Activated CD4-positive, alpha-beta T cell treated with anti-CD3 and anti-CD28 coated beads, Interleukin-2, amount 50 U/mL, for 1 hour (primary cell): ENCODE data around the gene MT1G.
A peak's percentile ranks its signal among the peaks of the same experiment; 100 is the strongest.

Source experiments
- DNase-seq: peaks from one replicate; pipeline ENCODE4 v3.0.0-alpha.2; 2020

The MT1G gene

DNA sequence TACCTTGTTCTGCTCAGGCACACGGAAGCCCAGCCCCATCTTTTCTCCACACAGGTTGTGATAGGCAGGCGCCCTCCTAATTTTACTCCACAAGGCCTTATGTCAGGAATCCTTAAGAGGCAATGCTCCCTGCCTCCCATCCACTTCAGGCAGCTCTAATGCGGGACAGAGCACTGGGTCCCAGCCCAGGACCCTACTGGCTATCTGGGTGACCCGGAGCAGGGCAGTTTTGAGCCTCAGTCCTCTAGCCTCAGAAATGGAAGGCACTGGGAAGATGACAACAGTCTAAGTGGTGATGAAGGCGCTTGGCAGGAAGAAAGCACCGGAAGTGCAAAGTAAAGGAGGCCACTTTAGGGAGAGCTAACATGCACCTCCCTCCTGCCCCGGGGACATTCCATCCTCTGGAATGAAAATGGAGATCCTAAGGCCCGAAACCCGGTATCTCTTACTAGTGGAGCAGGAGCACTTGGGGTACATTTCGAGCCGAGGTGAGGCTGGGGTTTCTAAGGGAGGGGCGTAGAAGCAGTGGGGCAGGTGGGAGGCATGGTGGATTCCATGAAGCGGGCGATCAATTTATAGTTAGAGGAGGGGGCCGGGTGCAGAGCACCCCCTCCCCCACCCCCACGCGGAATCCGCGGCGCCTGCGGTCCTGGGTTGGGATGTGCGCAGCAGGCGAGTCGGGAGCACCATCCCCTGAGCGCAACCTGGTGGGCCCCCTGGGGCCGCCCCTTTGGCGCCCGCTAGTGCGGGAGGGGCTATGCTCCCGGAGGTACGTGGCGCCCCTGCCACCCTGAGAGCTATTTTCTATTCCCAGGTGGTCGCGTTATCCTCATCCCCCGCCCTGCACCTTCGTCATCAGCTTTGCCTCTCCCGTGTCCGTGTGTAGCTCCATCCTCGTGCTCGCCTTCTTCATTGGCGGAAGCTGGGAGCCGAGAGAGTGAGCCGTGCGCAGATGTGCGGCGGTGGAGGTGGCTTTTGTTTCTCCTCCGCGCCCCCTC is 5.2 kb downstream of the MT1G start:
- no peak for DNase-seq

DNA sequence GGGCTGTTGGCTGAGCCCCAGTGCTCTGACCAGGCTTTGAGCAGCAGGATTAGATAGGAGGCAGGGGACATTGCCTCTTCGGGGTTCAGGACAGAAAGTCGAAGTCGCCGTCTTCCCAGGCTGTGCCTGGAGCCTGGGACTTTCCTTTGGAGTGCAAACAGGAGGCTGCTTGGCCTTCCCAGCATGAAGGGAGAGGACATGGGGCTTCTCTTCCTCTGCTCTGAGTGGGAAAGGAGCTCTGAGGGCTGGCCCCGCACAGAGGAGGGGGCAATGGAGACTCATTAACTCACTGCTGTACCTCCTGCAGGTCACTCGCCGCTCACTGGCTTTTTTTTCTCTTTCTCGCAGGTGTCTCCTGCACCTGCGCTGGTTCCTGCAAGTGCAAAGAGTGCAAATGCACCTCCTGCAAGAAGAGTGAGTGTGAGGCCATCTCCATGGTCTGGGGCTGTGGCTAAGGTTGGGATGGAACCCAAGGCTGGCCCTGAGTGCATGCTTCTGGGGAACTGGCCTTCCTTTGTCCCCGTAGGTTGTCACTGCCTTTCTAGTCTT is 9.5 kb downstream of the MT1G start:
- no peak for DNase-seq

DNA sequence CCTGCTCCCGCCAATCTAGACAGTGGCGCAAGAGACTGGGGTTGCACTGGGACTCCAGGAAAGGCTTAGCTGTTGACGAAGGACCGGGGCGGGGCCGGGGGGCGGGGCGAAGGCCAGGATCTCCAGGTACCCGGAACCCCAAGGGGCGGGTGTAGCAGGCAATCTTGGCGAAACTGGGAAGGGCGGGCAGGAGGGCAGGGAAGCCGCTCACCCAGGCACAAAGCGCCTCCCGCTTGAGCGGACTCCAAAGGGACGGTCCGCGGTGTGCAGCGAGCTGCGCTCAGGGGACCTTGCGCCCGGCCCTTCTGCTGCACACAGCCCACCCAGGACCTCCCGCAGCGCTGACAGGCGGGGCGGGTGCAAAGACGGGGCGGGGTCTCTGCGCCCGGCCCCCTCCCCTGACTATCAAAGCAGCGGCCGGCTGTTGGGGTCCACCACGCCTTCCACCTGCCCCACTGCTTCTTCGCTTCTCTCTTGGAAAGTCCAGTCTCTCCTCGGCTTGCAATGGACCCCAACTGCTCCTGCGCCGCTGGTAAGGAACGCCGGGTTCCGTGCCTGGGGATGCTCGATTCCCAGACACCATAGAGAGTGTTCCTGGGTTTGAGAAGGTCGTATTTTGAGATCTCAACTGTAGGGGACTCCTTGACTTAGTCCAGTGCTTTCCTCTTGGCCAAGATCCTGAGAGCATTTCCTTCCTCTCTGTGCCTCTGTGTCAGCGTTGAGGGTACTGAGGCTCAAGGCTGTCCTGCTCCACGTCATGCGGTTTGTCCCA is 10.1 kb downstream of the MT1G start, which contains the start of gene MT1F:
MT1F (plus strand) TSS at position 405 of the 772 bp plus-strand sequence; CDS start at position 505, 100 bp downstream.
- DNase-seq: peak; percentile 60

DNA sequence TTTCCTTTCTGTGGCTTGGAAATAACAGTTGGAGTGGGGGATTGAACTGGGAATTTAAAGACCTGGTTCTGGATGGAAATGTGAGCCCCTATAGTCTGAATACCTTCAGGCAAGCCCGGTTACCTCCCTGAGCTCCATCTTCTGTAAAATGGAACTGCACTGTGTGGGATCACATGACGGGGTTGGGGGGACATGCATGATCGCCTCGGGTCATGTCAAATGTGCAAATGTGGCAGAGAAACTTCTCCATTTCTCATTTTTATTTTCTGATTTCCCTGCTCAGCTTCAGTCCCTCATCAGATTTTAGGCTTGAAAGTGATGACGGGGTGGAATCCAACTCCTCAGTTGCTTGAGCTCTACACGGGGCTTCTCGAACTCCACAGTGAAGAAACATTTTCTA is 14.6 kb downstream of the MT1G start:
- no peak for DNase-seq

DNA sequence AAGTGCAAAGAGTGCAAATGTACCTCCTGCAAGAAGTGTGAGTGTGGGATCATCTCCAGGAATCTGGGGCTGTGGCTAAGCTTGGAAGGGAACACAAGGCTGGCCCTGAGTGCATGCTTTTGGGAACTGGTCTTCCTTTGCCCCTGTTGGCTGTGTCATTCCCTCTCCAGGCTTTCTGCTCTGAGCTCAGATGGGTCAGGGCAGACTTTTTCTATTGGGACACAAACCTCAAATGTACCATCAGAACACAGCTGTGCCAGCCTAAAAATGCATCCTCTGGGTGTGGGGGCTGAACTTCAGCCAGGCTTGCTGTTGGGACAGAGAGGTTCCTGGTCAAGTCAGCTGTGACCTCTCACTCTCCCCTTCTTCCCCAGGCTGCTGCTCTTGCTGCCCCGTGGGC is 15.3 kb downstream of the MT1G start:
- no peak for DNase-seq

DNA sequence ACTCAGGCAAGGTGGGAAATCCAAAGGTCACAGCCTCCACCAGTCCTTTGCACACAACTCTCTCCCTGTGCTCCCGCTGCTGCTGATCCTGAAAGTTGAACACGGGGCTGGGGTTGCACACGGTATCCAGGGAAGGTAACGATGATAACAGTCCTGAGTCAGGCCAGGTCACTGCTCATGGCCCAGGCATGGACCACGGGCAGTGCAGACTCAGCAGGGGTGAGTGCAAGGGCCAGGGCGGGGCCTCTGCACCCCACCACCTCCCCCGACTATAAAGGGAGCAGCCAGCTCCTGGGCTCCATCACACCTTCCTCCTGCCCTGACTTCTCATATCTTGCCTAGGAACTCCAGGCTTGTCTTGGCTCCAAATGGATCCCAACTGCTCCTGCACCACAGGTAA is 16.3 kb downstream of the MT1G start, which contains the start of gene MT1B:
MT1B (plus strand) TSS at position 301 of the 400 bp plus-strand sequence; CDS start at position 369, 68 bp downstream.
- DNase-seq: no peak

DNA sequence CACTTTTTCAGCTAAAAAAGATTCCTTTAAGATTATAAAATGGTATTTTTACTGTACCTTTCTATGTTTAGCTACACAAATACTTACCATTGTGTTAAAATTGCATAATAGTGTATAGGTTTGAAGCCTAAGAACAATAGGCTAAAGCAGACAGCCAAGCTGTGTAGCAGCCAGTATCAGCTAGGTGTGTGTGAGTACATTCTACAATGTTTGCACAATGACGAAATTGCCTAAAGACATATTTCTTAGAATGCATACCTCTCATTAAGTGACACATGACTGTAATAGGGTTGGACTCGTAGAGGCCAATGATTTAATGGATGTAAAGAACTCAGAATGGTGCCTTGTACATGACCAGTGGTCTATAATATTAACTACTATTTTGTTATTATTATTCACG is 18.0 kb downstream of the MT1G start:
- no peak for DNase-seq

DNA sequence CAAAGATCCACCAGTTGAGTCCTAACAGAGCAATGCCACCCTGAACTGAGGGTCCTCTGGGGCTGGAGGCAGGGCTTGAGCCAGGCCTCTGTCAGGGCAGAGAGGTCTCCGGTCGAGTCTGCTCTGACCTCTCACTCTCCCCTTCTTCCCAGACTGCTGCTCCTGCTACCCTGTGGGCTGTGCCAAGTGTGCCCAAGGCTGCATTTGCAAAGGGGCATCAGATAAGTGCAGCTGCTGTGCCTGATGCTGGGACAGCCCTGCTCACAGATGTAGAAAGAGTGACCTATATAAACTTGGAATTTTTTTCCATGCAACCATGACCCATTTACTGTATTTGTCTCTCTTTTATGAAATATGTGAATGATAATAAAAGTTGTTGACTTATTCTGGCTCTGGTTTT is 18.6 kb downstream of the MT1G start:
- no peak for DNase-seq

DNA sequence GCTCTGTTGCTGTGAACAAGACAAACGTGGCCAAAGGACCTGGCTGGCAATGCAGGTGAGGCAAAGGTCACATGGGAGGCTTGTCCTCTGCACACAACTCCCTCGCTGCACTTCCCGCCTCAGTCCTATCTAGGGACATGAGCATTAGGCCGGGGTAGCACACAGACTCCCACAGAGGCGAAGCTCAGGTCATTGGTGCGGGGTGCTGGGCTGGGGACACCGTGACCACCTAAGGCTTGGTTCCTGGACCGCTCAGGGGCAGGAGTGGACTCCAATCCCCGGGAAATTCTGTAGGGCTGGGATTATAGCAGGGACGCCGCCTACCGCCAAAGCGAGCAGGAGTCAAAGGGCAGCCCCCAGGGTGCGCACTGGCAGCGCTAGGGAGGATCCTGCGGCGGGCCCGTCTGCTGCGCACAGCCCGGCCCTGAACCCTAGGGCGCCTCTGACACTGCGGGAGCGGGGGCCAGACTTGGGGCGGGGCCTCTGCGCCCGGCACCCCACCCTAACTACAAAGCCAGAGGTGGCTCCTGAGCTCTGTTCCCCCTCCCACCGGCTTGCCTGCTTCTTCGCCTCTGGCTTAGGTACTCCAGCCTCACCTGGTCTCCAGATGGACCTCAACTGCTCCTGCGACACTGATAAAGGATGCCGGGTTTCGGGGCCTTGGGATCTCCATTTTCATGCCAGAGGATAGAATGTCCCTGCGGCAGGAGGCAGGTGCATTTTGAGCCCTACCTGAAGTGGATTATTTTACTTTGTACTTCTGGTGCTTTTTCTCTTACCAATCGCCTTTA is 20.0 kb downstream of the MT1G start:
- DNase-seq: no peak

DNA sequence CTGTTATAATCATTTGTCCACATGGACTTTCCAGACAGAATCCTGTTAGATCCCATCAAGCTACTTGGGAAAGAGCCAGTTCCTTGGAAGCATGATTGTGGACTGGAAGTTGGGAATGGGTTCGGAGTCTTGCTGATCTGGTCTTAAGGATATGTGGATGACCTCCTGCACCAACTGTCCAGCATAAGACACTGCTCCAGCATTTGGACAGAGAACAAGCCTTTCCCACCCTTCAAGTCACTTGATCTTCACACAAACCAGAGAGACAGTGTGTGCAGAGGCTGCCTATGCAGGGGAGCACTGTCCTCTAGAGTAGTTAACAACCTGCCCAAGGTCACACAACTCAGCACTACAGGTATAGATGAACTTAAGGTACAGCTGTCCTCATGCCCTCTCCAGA is 22.0 kb downstream of the MT1G start:
- DNase-seq: no peak

DNA sequence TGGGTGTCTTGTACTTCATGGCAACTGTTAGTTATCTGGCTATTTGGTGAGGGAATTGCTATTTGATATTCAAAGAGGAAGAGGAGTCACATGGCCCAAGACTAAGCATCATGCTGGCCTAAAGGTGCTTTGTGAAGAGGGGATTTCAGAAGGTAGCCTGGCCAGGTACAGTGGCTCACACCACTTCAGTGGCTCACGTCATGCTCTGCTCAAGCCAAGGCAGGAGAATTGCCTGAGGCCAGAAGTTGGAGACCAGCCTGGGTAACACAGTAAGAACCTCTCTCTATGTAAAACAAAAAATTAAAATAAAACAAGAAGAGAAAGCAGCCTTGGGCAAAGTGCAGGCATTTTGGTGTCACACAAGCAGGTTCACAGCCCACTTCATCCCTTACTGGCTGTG is 22.6 kb downstream of the MT1G start:
- no peak for DNase-seq

DNA sequence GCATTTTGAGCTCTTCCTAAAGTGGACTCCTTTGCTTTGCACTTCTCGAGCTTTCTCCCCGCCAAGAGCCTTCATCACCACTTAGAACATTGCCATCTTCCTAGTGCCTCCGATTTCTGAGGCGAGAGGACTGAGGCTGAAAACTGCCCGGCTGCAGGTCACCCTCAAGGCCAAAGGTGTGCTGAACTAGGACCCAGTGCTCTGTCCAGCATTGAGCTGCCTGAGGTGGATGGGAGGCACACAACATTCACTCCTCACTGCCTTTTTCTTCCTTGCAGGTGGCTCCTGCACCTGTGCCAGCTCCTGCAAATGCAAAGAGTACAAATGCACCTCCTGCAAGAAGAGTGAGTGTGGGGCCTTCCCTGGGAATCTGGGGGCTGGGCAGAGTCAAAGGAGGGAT is 24.0 kb downstream of the MT1G start:
- no peak for DNase-seq

DNA sequence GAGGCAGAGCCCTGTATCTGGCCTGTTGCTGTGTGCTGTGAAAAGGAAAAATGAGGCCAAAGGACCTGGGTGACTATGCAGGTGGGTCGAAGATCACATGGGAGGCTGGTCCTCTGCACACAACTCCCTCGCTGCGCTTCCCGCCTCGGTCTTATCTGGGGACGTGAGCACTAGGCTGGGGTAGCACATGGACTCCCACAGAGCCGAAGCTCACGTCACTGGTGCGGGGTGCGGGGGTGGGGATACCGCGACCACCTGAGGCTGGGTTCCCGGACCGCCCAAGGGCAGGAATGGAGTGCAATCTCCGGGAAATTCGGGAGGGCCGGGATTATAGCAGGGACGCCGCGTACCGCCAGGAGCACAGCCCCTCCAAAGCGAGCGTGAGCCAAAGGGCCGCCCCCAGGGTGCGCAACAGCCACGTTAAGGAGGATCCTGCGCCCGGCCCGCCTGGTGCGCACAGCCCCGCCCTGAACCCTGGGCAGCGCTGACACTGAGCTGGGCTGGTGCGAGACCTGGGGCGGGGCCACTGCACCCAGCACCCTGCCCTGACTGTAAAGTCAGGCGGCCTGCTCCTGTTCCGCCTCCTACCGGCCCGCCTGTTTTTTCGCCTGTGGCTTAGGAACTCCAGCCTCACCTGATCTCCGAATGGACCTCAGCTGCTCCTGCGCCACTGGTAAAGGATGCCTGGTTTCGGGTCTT is 24.6 kb downstream of the MT1G start:
- peak; percentile 64 for DNase-seq

DNA sequence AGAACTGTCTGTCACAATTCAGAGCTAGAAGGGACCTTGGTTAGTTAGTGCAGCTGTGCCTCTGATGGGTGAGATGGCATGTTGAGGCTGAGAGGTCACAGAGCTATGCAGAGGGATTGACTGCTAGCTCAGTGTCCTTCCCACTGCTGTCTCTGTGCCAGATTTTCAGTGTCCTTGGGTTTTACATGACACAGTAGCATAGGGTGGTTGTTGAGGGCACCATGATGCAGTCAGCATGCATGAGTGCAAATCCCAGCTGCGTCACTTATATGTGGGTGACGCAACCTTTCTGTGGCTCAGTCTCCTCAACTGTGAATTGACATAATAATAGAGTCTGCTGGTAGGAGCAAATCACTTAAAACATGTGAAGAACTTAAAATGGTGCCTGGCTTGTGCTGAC is 26.7 kb downstream of the MT1G start:
- DNase-seq: no peak

DNA sequence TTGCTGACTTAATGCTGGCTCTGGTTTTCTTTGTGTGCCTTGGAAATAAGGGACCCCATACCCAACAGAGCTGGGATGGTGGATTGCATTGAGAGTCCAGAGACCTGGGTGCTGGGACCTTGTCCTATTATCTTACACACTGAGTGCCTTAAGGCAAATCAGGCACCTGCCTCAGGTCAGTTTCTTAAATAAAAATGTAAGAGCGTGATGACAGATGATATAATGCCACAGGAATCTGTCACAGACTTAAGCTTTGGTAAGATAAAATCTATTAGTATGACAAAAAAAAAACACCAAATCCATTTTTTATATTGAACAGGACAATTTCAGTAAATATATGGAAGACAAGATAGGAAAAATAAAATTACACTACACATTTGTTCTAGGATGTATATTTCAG is 27.8 kb downstream of the MT1G start:
- DNase-seq: no peak

DNA sequence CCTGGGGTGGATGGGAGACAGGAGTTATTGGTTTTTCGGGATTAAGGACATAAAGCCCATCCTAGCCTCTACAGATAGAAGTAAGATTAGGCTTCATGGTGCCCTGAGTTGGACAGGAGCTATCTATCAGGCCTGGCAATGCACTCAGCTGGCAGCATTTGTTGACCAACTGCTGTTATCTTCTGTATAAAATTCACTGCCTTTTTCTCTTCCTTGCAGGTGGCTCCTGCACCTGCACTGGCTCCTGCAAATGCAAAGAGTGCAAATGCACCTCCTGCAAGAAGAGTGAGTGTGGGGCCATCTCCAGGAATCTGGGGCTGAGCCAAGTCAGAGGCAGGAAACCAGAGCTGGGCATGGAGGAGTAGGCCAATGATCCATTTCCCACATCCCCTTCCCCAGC is 28.8 kb downstream of the MT1G start:
- DNase-seq: no peak

DNA sequence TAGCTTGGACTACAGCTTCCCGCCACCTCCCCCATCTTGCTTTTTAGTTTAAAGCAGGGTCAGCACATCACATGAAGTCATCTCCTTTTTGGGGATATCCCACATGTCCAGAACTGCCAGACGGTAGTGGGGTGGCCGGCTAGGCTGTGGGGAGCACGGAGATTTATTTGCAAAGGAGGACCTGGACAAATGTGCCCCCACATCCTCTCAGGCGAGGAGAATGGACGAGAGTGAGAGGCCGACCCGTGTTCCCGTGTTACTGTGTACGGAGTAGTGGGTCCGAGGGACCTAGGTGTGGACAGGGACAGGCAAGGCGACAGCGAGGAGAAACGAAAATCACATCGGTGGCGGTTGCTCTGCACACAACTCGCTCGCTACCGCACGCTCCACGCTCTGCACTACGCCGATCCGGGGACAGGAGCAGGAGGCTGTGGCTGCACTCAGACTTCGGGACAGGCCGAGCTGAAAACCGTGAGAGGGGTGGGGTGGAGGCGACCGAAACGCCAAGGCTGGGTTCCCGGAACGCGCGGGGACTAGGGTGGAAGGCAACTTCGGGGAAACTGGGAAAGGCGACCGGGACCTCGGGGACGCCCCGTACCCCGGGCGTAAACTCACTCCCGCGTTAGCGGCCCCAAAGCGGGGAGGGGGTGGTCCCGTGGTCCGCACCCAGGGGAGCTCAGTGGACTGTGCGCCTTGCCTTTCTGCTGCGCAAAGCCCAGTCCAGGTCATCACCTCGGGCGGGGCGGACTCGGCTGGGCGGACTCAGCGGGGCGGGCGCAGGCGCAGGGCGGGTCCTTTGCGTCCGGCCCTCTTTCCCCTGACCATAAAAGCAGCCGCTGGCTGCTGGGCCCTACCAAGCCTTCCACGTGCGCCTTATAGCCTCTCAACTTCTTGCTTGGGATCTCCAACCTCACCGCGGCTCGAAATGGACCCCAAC is 29.8 kb downstream of the MT1G start, which contains the start of gene MT1A:
MT1A (plus strand) TSS at position 853 of the 937 bp plus-strand sequence; CDS start at position 926, 73 bp downstream.
- DNase-seq: no peak

DNA sequence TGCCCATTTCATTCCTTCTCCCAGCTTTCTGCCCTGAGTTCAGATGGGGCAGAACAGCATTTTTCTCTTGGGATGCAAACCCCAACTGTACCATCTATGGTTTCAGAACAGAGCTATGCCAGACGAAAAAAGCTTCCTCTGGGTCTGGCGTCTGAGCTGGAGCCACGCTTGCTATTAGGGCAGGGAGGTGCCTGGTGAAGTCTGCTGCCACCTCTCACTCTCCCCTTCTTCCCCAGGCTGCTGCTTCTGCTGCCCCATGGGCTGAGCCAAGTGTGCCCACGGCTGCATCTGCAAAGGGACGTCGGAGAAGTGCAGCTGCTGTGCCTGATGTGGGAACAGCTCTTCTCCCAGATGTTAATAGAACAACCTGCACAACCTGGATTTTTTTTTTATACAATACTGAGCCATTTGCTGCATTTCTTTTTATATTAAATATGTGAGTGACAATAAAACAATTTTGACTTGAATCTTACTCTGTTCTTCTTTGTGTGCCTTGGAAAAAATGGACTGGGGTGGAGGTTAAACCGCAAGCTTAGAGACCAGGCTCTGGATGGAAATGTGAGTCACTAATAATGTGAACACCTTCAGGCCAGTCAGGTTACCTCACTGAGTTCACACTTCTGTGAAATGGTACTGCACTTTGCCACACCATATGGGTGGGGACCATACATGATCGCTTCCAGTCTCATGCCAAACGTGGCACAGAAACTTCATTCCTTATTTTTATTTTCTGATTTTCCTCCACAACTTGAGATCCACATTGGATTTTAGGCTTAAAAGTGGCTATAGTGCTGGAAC is 31.1 kb downstream of the MT1G start:
- DNase-seq: no peak

DNA sequence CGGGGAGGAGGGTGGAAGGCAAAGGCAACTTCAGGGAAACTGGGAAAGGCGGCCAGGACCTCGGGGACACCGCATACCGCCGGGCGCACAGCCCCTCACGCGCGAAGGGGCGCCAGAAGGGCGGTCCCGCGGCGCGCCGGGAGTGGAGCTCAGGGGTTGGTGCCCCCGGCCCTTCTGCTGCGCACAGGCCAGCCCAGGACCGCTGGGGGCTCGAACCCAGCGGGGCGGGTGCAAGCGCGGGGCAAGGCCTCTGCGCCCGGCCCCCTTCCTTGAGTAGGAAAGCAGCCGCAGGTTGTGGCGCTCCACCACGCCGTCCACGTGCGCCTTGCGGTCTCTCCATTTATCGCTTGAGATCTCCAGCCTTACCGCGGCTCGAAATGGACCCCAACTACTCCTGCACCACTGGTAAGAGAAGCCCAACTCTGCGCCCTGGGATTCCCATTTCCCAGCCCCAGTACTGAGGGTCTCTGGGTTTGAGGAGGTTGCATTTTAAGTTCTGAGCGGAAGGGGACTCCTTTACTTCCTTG is 32.4 kb downstream of the MT1G start:
- no peak for DNase-seq
